AG04450 (cell line): ENCODE results near the gene TRMT1. TPM values are rescaled to one million over a fixed set of nuclear protein-coding genes. Genes with fewer than 3 reads are reported as not detected.

Experiments
- CTCF ChIA-PET: fragments of 300-600, 350-600 bp; formaldehyde crosslinking; extraction: SDS; loops from one replicate; lab custom pipeline; 2022; ENCODE audit warnings: antibody characterized with exemption, inconsistent platforms; lab: Charles Lee
- POLR2A ChIA-PET: fragments of 350-600 bp; formaldehyde crosslinking; extraction: SDS; loops from one replicate; lab custom pipeline; 2021; ENCODE audit warnings: antibody characterized with exemption, inconsistent platforms; lab: Yijun Ruan, JAX
- DNase-seq: peaks from one replicate; pipeline ENCODE4 v3.0.0-alpha.2; 2011; ENCODE audit warnings: low read depth, low spot score
- H3K27ac ChIP-seq: one replicate; pipeline ENCODE4 v1.5.1; 2012; ENCODE audit warnings: low read depth, low read length, control low read depth
- H3K27me3 ChIP-seq: one replicate; pipeline ENCODE4 v1.6.0; 2012; ENCODE audit warnings: low read length; ENCODE audit not compliant: control insufficient read depth, insufficient read depth
- H3K4me3 ChIP-seq: 2 replicates; pipeline ENCODE4 v1.5.1; 2011; ENCODE audit warnings: mild to moderate bottlenecking, low read depth, low read length, control low read depth
- H3K9me3 ChIP-seq: 2 replicates; pipeline ENCODE4 v1.5.1; 2012; ENCODE audit warnings: low read length; ENCODE audit not compliant: control insufficient read depth, insufficient read depth
- CTCF ChIP-seq: IDR thresholded peaks from 2 replicates; pipeline ENCODE4 v1.5.1; 2011; ENCODE audit warnings: low read depth, low read length, control low read depth, inconsistent platforms
- polyA plus RNA-seq: library from polyadenylated mRNA; depleted of rRNA; stranded (reverse); fragments of >200 nt; gene quantifications from 2 replicates; pipeline ENCODE4 v1.2.3, GENCODE V29; 2011

TRMT1 gene
- polyA plus RNA-seq, 1 experiment = 17.3 TPM

- Histone ChIP-seq H3K9me3 (no peaks in the 10 kb centered on the region; the same call in 1 of the 2 replicates), H3K27ac (no peak overlapping the region), H3K4me3 (no peak overlapping the region), H3K27me3 (no peaks in the 10 kb centered on the region)
- ChIA-PET POLR2A (interaction anchor here (0.6 kb wide), 1 partner anchor 61 kb away, joined by 5 read pairs; no protein-coding TSS in a partner anchor), CTCF (interaction anchor here (1.3 to 4.2 kb wide), 4 partner anchors 11 to 99 kb away, joined by 4 to 26 read pairs (median 10); no protein-coding TSS in a partner anchor)
- no peak for TF ChIP-seq CTCF
- DNase-seq = no peak
Observed at GRCh38 chr19:13083008-13083404, 33.5 kb downstream of the TRMT1 start.

- no peak overlapping the region for H3K4me3 ChIP-seq
- H3K27me3 ChIP-seq = no peaks in the 10 kb centered on the region
- DNase-seq = no peak
- H3K27ac ChIP-seq = peak overlapping the region; percentile 31
- H3K9me3 ChIP-seq = no peaks in the 10 kb centered on the region; the same call in 1 of the 2 replicates
- TF ChIP-seq CTCF = peak; percentile 34; the same call in 1 of the 2 replicates
- POLR2A ChIA-PET = interaction anchor here (0.6 kb wide), 1 partner anchor 60 kb away, joined by 5 read pairs; no protein-coding TSS in a partner anchor
- CTCF ChIA-PET = interaction anchor here (1.3 to 4.2 kb wide), 3 partner anchors 11 to 99 kb away, joined by 4 to 26 read pairs (median 5); no protein-coding TSS in a partner anchor
Observed at GRCh38 chr19:13082192-13083007, 34.1 kb downstream of the TRMT1 start.

- Histone ChIP-seq H3K9me3 (no peaks in the 10 kb centered on the region; the same call in 1 of the 2 replicates), H3K27me3 (no peaks in the 10 kb centered on the region), H3K4me3 (no peak overlapping the region), H3K27ac (peak overlapping the region; percentile 68)
- TF ChIP-seq CTCF = no peak
- no peak for DNase-seq
- ChIA-PET POLR2A (interaction anchor here (1.5 kb wide), 1 partner anchor 18 kb away, joined by 3 read pairs; no protein-coding TSS in a partner anchor), CTCF (interaction anchor here (0.7 to 3.8 kb wide), 2 partner anchors 15 to 18 kb away, joined by 3 to 30 read pairs; no protein-coding TSS in a partner anchor)
Observed at GRCh38 chr19:13079542-13079986, 37.0 kb downstream of the TRMT1 start.

- no peaks in the 10 kb centered on the region for H3K27me3 ChIP-seq
- TF ChIP-seq CTCF = no peak
- no peak overlapping the region for H3K4me3 ChIP-seq
- peak overlapping the region; percentile 68 for H3K27ac ChIP-seq
- CTCF ChIA-PET = interaction anchor here (1.1 to 3.8 kb wide), 2 partner anchors 18 to 114 kb away, joined by 6 to 30 read pairs; no protein-coding TSS in a partner anchor
- DNase-seq = no peak
- no peaks in the 10 kb centered on the region; the same call in 1 of the 2 replicates for H3K9me3 ChIP-seq
- POLR2A ChIA-PET = interaction anchor here (0.6 to 1.5 kb wide), 3 partner anchors 15 to 21 kb away, joined by 3 read pairs; no protein-coding TSS in a partner anchor
Observed at GRCh38 chr19:13078897-13079541, 37.5 kb downstream of the TRMT1 start.
